Measurements from ENCODE around the gene MLST8.
"Not testable (repeated sequence)": the region's sequence is repeated elsewhere in the genome, so short reads cannot be mapped to it uniquely, and the experiment has no call there.

Gene MLST8

GRCh38 chr16:2236337-2237101 lies 31.3 kb downstream of the MLST8 start, which contains the start of gene DNASE1L2:
DNASE1L2 (plus strand) TSS chr16:2236444; CDS start chr16:2236817, 373 bp downstream.
- no peak for DNase-seq
- intact Hi-C loops (cut with DNase I): no loop called here

- intact Hi-C loops (cut with DNase I): no loop called here
- no peak for DNase-seq
Measured at GRCh38 chr16:2237102-2237482, 31.8 kb downstream of the MLST8 start.

GRCh38 chr16:2237493-2238149 lies 32.4 kb downstream of the MLST8 start:
- intact Hi-C loops (cut with DNase I): no loop called here
- no peak for DNase-seq

GRCh38 chr16:2238150-2238837 lies 33.0 kb downstream of the MLST8 start:
- no peak for DNase-seq
- intact Hi-C loops (cut with DNase I): no loop called here

- intact Hi-C loops (cut with DNase I): no loop called here
- DNase-seq: no peak
Measured at GRCh38 chr16:2238838-2239675, 33.8 kb downstream of the MLST8 start.

GRCh38 chr16:2240331-2240730 lies 35.1 kb downstream of the MLST8 start:
- DNase-seq; intact Hi-C loops (cut with DNase I): not testable (repeated sequence)

GRCh38 chr16:2242598-2242997 lies 37.3 kb downstream of the MLST8 start:
- intact Hi-C loops (cut with DNase I): no loop called here

GRCh38 chr16:2243031-2243528 lies 37.8 kb downstream of the MLST8 start:
- no peak for DNase-seq
- intact Hi-C loops (cut with DNase I): no loop called here

More at GRCh38 chr16:2242598-2242997, 37.3 kb downstream of the MLST8 start:
- DNase-seq: no peak

- DNase-seq: no peak
- intact Hi-C loops (cut with DNase I): no loop called here
Measured at GRCh38 chr16:2243781-2244180, 38.5 kb downstream of the MLST8 start.

- intact Hi-C loops (cut with DNase I): no loop called here
- DNase-seq: no peak
Measured at GRCh38 chr16:2244301-2244700, 39.0 kb downstream of the MLST8 start.

- DNase-seq: no peak
- intact Hi-C loops (cut with DNase I): no loop called here
Measured at GRCh38 chr16:2244926-2245795, 39.9 kb downstream of the MLST8 start.

GRCh38 chr16:2246301-2246885 lies 41.1 kb downstream of the MLST8 start:
- DNase-seq: no peak
- intact Hi-C loops (cut with DNase I): no loop called here

GRCh38 chr16:2250652-2251295 lies 45.5 kb downstream of the MLST8 start:
- intact Hi-C loops (cut with DNase I): no loop called here

GRCh38 chr16:2251296-2252111 lies 46.2 kb downstream of the MLST8 start, which contains the start of gene ECI1:
ECI1 (minus strand) TSS chr16:2251587; CDS start chr16:2251566, 21 bp downstream.
- DNase-seq: peak; percentile 79 to 98 (median 93)
- intact Hi-C loops (cut with DNase I): no loop called here

More at GRCh38 chr16:2250652-2251295, 45.5 kb downstream of the MLST8 start:
- no peak for DNase-seq

- no peak for DNase-seq
- intact Hi-C loops (cut with DNase I): no loop called here
Measured at GRCh38 chr16:2252806-2253148, 47.5 kb downstream of the MLST8 start.

GRCh38 chr16:2253293-2253692 lies 48.0 kb downstream of the MLST8 start:
- DNase-seq: no peak
- intact Hi-C loops (cut with DNase I): no loop called here
